Activated naive CD8-positive, alpha-beta T cell treated with anti-CD3 and anti-CD28 coated beads, Interleukin-2, amount 50 U/mL, for 24 hours (primary cell): Measurements from ENCODE around the gene EID2B.

Source experiments
- ATAC-seq: fragments of 150-1000 bp; cut with Tn5 transposase; one replicate; pipeline ENCODE4 v1.10.0; 2021
- DNase-seq: peaks from one replicate; pipeline ENCODE4 v3.0.0; 2021
- H3K27ac Mint-ChIP-seq: one replicate; pipeline ENCODE4 v1.8.0; 2021; ENCODE audit warnings: mild to moderate bottlenecking, mixed read lengths
- H3K27me3 Mint-ChIP-seq: one replicate; pipeline ENCODE4 v1.8.0; 2021; ENCODE audit warnings: mixed read lengths
- H3K36me3 Mint-ChIP-seq: one replicate; pipeline ENCODE4 v1.8.0; 2021; ENCODE audit warnings: low read depth, mixed read lengths
- H3K4me1 Mint-ChIP-seq: one replicate; pipeline ENCODE4 v1.8.0; 2021; ENCODE audit warnings: mixed read lengths
- H3K4me3 Mint-ChIP-seq: one replicate; pipeline ENCODE4 v1.8.0; 2021; ENCODE audit warnings: mild to moderate bottlenecking, moderate library complexity, mixed read lengths
- H3K9me3 Mint-ChIP-seq: one replicate; pipeline ENCODE4 v1.8.0; 2021; ENCODE audit warnings: mixed read lengths

Gene EID2B

GRCh38 chr19:39532233-39533002 is at the start of gene EID2B:
Gene EID2B, minus strand, starts transcription at chr19:39532852. Its CDS starts 50 bp downstream, at chr19:39532802.
- peak; percentile 94 for DNase-seq
- peak; percentile 96 for ATAC-seq
- Mint-ChIP-seq H3K9me3 (no peaks in the 10 kb centered on the region), H3K4me3 (peak within 1 kb of the TSS; percentile 93), H3K4me1 (peaks cover 30% of the 10 kb centered on the region), H3K27ac (peak within 1 kb of the TSS; percentile 89), H3K36me3 (no peaks in the 10 kb centered on the region), H3K27me3 (no peaks in the 10 kb centered on the region)

- no peaks in the 10 kb centered on the region for H3K4me1 Mint-ChIP-seq
- DNase-seq, result no peak
- no peak overlapping the region for H3K27ac Mint-ChIP-seq
- ATAC-seq, result peak; percentile 78
- peaks cover 42% of the 10 kb centered on the region for H3K27me3 Mint-ChIP-seq
- no peak overlapping the region for H3K4me3 Mint-ChIP-seq
- H3K9me3 Mint-ChIP-seq, result peaks cover 4% of the 10 kb centered on the region
- no peaks in the 10 kb centered on the region for H3K36me3 Mint-ChIP-seq
Observed at GRCh38 chr19:39582442-39582841, 49.8 kb upstream of the EID2B start.

GRCh38 chr19:39568604-39569003 is 36.0 kb upstream of the EID2B start:
- Mint-ChIP-seq H3K4me3 (no peak overlapping the region), H3K36me3 (no peaks in the 10 kb centered on the region), H3K27ac (no peak overlapping the region), H3K27me3 (peaks cover 25% of the 10 kb centered on the region), H3K9me3 (peaks cover 9% of the 10 kb centered on the region), H3K4me1 (no peaks in the 10 kb centered on the region)
- ATAC-seq, result no peak
- DNase-seq, result no peak

GRCh38 chr19:39566064-39566463 is 33.4 kb upstream of the EID2B start:
- ATAC-seq (no peak), DNase-seq (no peak)
- peaks cover 15% of the 10 kb centered on the region for H3K27me3 Mint-ChIP-seq
- no peak overlapping the region for H3K27ac Mint-ChIP-seq
- H3K36me3 Mint-ChIP-seq, result no peaks in the 10 kb centered on the region
- H3K4me3 Mint-ChIP-seq, result no peak overlapping the region
- no peaks in the 10 kb centered on the region for H3K4me1 Mint-ChIP-seq
- no peaks in the 10 kb centered on the region for H3K9me3 Mint-ChIP-seq

- no peaks in the 10 kb centered on the region for H3K9me3 Mint-ChIP-seq
- peaks cover 8% of the 10 kb centered on the region for H3K4me1 Mint-ChIP-seq
- no peak overlapping the region for H3K27ac Mint-ChIP-seq
- H3K27me3 Mint-ChIP-seq, result peaks cover 4% of the 10 kb centered on the region
- no peak overlapping the region for H3K4me3 Mint-ChIP-seq
- ATAC-seq (no peak), DNase-seq (no peak)
- no peaks in the 10 kb centered on the region for H3K36me3 Mint-ChIP-seq
Observed at GRCh38 chr19:39563408-39563807, 30.8 kb upstream of the EID2B start.

- Mint-ChIP-seq H3K36me3 (no peaks in the 10 kb centered on the region), H3K4me3 (peak overlapping the region; percentile 40), H3K4me1 (peaks cover 15% of the 10 kb centered on the region), H3K9me3 (no peaks in the 10 kb centered on the region), H3K27me3 (no peaks in the 10 kb centered on the region), H3K27ac (peak overlapping the region; percentile 40)
- no peak for DNase-seq
- peak; percentile 54 for ATAC-seq
Observed at GRCh38 chr19:39558624-39559117, 26.0 kb upstream of the EID2B start.

GRCh38 chr19:39557811-39558623 is 25.4 kb upstream of the EID2B start:
- ATAC-seq (peak; percentile 52), DNase-seq (no peak)
- no peaks in the 10 kb centered on the region for H3K27me3 Mint-ChIP-seq
- H3K36me3 Mint-ChIP-seq, result no peaks in the 10 kb centered on the region
- H3K4me1 Mint-ChIP-seq, result peaks cover 16% of the 10 kb centered on the region
- peak overlapping the region; percentile 40 for H3K27ac Mint-ChIP-seq
- no peaks in the 10 kb centered on the region for H3K9me3 Mint-ChIP-seq
- peak overlapping the region; percentile 40 for H3K4me3 Mint-ChIP-seq

- DNase-seq, result no peak
- ATAC-seq, result no peak
- H3K9me3 Mint-ChIP-seq, result no peaks in the 10 kb centered on the region
- no peak overlapping the region for H3K27ac Mint-ChIP-seq
- H3K4me3 Mint-ChIP-seq, result no peak overlapping the region
- H3K27me3 Mint-ChIP-seq, result no peaks in the 10 kb centered on the region
- peaks cover 21% of the 10 kb centered on the region for H3K4me1 Mint-ChIP-seq
- no peaks in the 10 kb centered on the region for H3K36me3 Mint-ChIP-seq
Observed at GRCh38 chr19:39555883-39556282, 23.2 kb upstream of the EID2B start.

GRCh38 chr19:39554701-39555311 is 22.2 kb upstream of the EID2B start:
- Mint-ChIP-seq H3K36me3 (no peaks in the 10 kb centered on the region), H3K27ac (no peak overlapping the region), H3K27me3 (no peaks in the 10 kb centered on the region), H3K9me3 (no peaks in the 10 kb centered on the region), H3K4me1 (peaks cover 21% of the 10 kb centered on the region), H3K4me3 (no peak overlapping the region)
- DNase-seq, result no peak
- ATAC-seq, result no peak

- H3K36me3 Mint-ChIP-seq, result no peaks in the 10 kb centered on the region
- no peak overlapping the region for H3K27ac Mint-ChIP-seq
- peaks cover 11% of the 10 kb centered on the region for H3K4me1 Mint-ChIP-seq
- DNase-seq (no peak), ATAC-seq (no peak)
- no peaks in the 10 kb centered on the region for H3K9me3 Mint-ChIP-seq
- no peak overlapping the region for H3K4me3 Mint-ChIP-seq
- no peaks in the 10 kb centered on the region for H3K27me3 Mint-ChIP-seq
Observed at GRCh38 chr19:39553082-39553652, 20.5 kb upstream of the EID2B start.

GRCh38 chr19:39550197-39550596 is 17.5 kb upstream of the EID2B start:
- Mint-ChIP-seq H3K4me3 (no peak overlapping the region), H3K27me3 (no peaks in the 10 kb centered on the region), H3K9me3 (no peaks in the 10 kb centered on the region), H3K27ac (no peak overlapping the region), H3K4me1 (peaks cover 15% of the 10 kb centered on the region), H3K36me3 (no peaks in the 10 kb centered on the region)
- ATAC-seq (no peak), DNase-seq (no peak)

- no peaks in the 10 kb centered on the region for H3K9me3 Mint-ChIP-seq
- no peak for ATAC-seq
- DNase-seq, result no peak
- peaks cover 35% of the 10 kb centered on the region for H3K4me1 Mint-ChIP-seq
- no peak overlapping the region for H3K27ac Mint-ChIP-seq
- H3K36me3 Mint-ChIP-seq, result no peaks in the 10 kb centered on the region
- no peak overlapping the region for H3K4me3 Mint-ChIP-seq
- no peaks in the 10 kb centered on the region for H3K27me3 Mint-ChIP-seq
Observed at GRCh38 chr19:39546599-39546998, 13.9 kb upstream of the EID2B start.

- H3K4me1 Mint-ChIP-seq, result peaks cover 43% of the 10 kb centered on the region
- peaks cover 2% of the 10 kb centered on the region for H3K27me3 Mint-ChIP-seq
- ATAC-seq (no peak), DNase-seq (no peak)
- H3K4me3 Mint-ChIP-seq, result no peak overlapping the region
- H3K36me3 Mint-ChIP-seq, result peaks cover 2% of the 10 kb centered on the region
- no peaks in the 10 kb centered on the region for H3K9me3 Mint-ChIP-seq
- peak overlapping the region; percentile 4 for H3K27ac Mint-ChIP-seq
Observed at GRCh38 chr19:39544911-39545310, 12.3 kb upstream of the EID2B start.

GRCh38 chr19:39544226-39544903 is 11.7 kb upstream of the EID2B start:
- DNase-seq (no peak), ATAC-seq (peak; percentile 33)
- Mint-ChIP-seq H3K9me3 (no peaks in the 10 kb centered on the region), H3K4me1 (peaks cover 44% of the 10 kb centered on the region), H3K36me3 (peaks cover 3% of the 10 kb centered on the region), H3K27me3 (peaks cover 2% of the 10 kb centered on the region), H3K4me3 (no peak overlapping the region), H3K27ac (peak overlapping the region; percentile 4)
